PFSK-1 (cell line): ENCODE results near the gene NRCAM.

Source experiments
- FOXP2 ChIP-seq: optimal IDR thresholded peaks from 2 replicates; pipeline ENCODE3; 2011; ENCODE audit warnings: borderline replicate concordance, control low read depth, inconsistent platforms; ENCODE audit not compliant: insufficient read depth; ENCODE audit errors: extremely low read length, extremely low read depth
- POLR2AphosphoS5 ChIP-seq: IDR thresholded peaks from 2 replicates; pipeline ENCODE4 v1.6.1; 2012; ENCODE audit warnings: low read depth, mild to moderate bottlenecking, control low read depth, low read length, moderate library complexity
- REST ChIP-seq, 2 experiments: IDR thresholded peaks; 2 replicates each; pipeline versions ENCODE4 v1.6.1 to v1.8.0; 2011 to 2012; ENCODE audit warnings: low read depth in 2 of 2, low read length in 2 of 2, control low read depth in 1 of 2, inconsistent platforms in 1 of 2, mild to moderate bottlenecking in 1 of 2, moderate library complexity in 1 of 2; ENCODE audit not compliant: insufficient read depth in 1 of 2
- SIN3A ChIP-seq: IDR thresholded peaks from 2 replicates; pipeline ENCODE4 v1.6.1; 2012; ENCODE audit warnings: mild to moderate bottlenecking, low read length, moderate library complexity, borderline replicate concordance; ENCODE audit not compliant: insufficient read depth
- TAF1 ChIP-seq: IDR thresholded peaks from 2 replicates; pipeline ENCODE4 v1.6.1; 2012; ENCODE audit warnings: low read length, control low read depth, borderline replicate concordance; ENCODE audit not compliant: insufficient read depth

- no peak for TF ChIP-seq POLR2AphosphoS5
- no peak for TF ChIP-seq TAF1
- TF ChIP-seq REST (IDR thresholded peaks at IDR 0.05; ENCODE audit: insufficient read depth in 1 of 2, low read depth in 2 of 2, low read length in 2 of 2): no peak
- TF ChIP-seq SIN3A: no peak
- TF ChIP-seq FOXP2: no peak
These were observed 60.2 kb downstream of the NRCAM start for GRCh38 chr7:108396080-108396479.
